ENCODE data around the gene DHODH. TPM values are rescaled to one million over a fixed set of nuclear protein-coding genes. Genes with fewer than 3 reads are reported as not detected.
"Not testable (repeated sequence)": the region's sequence is repeated elsewhere in the genome, so short reads cannot be mapped to it uniquely, and the experiment has no call there.

The DHODH gene
- total RNA-seq, 1 experiment from 2014 or later: 23.0 TPM

- H3K9me3 ChIP-seq: peaks cover 6% of the 10 kb centered on the region; the same call in 1 of the 2 replicates
- no peak overlapping the region for H3K4me3 ChIP-seq (ENCODE audit: low read depth, low read length)
- H3K9me3 Mint-ChIP-seq (ENCODE audit: unreplicated experiment): peaks cover 18% of the 10 kb centered on the region
- no peak overlapping the region for H3K27ac Mint-ChIP-seq (ENCODE audit: unreplicated experiment)
- no peaks in the 10 kb centered on the region for H3K4me1 ChIP-seq
- POLR2A ChIA-PET: no interaction called here
- H3K27me3 ChIP-seq (replicated peaks; ENCODE audit: control insufficient read depth, insufficient read depth, low read length): no peaks in the 10 kb centered on the region
- CTCF ChIA-PET: no interaction called here
- peaks cover 5% of the 10 kb centered on the region for H3K4me1 Mint-ChIP-seq (ENCODE audit: low read depth, unreplicated experiment)
- H3K27me3 Mint-ChIP-seq (ENCODE audit: insufficient read depth, unreplicated experiment): peaks cover 14% of the 10 kb centered on the region
- H3K36me3 Mint-ChIP-seq (ENCODE audit: insufficient read depth, unreplicated experiment): no peaks in the 10 kb centered on the region
- TF ChIP-seq CTCF (IDR thresholded peaks at IDR 0.05; ENCODE audit: insufficient read depth in 1 of 2, low read depth in 1 of 2, low read length in 1 of 2, severe bottlenecking in 1 of 2, unreplicated experiment in 1 of 2): no peak
- no peak for DNase-seq
- no peaks in the 10 kb centered on the region for H3K36me3 ChIP-seq (ENCODE audit: control insufficient read depth, insufficient read depth, low read length)
- H3K4me3 Mint-ChIP-seq (ENCODE audit: unreplicated experiment): no peak overlapping the region
- no TSS peak for BruUV-seq (replicated peaks)
- intact Hi-C loops (cut with micrococcal nuclease; ENCODE audit: unreplicated experiment): no loop called here
These were observed 40.6 kb downstream of the DHODH start for GRCh38 chr16:72049110-72049509.

- Histone ChIP-seq H3K9me3 (peaks cover 6% of the 10 kb centered on the region; the same call in 1 of the 2 replicates), H3K27me3 (replicated peaks; ENCODE audit: control insufficient read depth, insufficient read depth, low read length) (no peaks in the 10 kb centered on the region), H3K36me3 (ENCODE audit: control insufficient read depth, insufficient read depth, low read length) (no peaks in the 10 kb centered on the region), H3K4me1 (no peaks in the 10 kb centered on the region), H3K4me3 (ENCODE audit: low read depth, low read length) (no peak overlapping the region)
- Mint-ChIP-seq H3K9me3 (ENCODE audit: unreplicated experiment) (peaks cover 18% of the 10 kb centered on the region), H3K4me1 (ENCODE audit: low read depth, unreplicated experiment) (peaks cover 11% of the 10 kb centered on the region), H3K36me3 (ENCODE audit: insufficient read depth, unreplicated experiment) (no peaks in the 10 kb centered on the region), H3K27ac (ENCODE audit: unreplicated experiment) (no peak overlapping the region), H3K4me3 (ENCODE audit: unreplicated experiment) (no peak overlapping the region), H3K27me3 (ENCODE audit: insufficient read depth, unreplicated experiment) (peaks cover 9% of the 10 kb centered on the region)
- no peak for TF ChIP-seq CTCF (IDR thresholded peaks at IDR 0.05; ENCODE audit: insufficient read depth in 1 of 2, low read depth in 1 of 2, low read length in 1 of 2, severe bottlenecking in 1 of 2, unreplicated experiment in 1 of 2)
- POLR2A ChIA-PET: no interaction called here
- intact Hi-C loops (cut with micrococcal nuclease; ENCODE audit: unreplicated experiment): no loop called here
- DNase-seq: no peak
- BruUV-seq (replicated peaks): no TSS peak
- CTCF ChIA-PET: interaction anchor here (0.9 kb wide), 1 partner anchor 43 kb away, joined by 3 read pairs; the partner anchor contains the start of genes DHX38 and TXNL4B
These were observed 42.4 kb downstream of the DHODH start for GRCh38 chr16:72050769-72051464.

GRCh38 chr16:72051818-72052217 lies 43.3 kb downstream of the DHODH start:
- CTCF ChIA-PET: no interaction called here

GRCh38 chr16:72054254-72054847 lies 45.8 kb downstream of the DHODH start, which contains the start of gene HP:
TSS of gene HP (plus strand) at chr16:72054505. CDS start at chr16:72054653, 148 bp downstream.
- H3K36me3 Mint-ChIP-seq (ENCODE audit: insufficient read depth, unreplicated experiment): not testable (repeated sequence)

More at GRCh38 chr16:72051818-72052217, 43.3 kb downstream of the DHODH start:
- H3K9me3 ChIP-seq: peaks cover 6% of the 10 kb centered on the region; the same call in 1 of the 2 replicates
- Mint-ChIP-seq H3K9me3 (ENCODE audit: unreplicated experiment) (peaks cover 18% of the 10 kb centered on the region), H3K27ac (ENCODE audit: unreplicated experiment) (no peak overlapping the region), H3K36me3 (ENCODE audit: insufficient read depth, unreplicated experiment) (no peaks in the 10 kb centered on the region), H3K4me1 (ENCODE audit: low read depth, unreplicated experiment) (peaks cover 11% of the 10 kb centered on the region), H3K27me3 (ENCODE audit: insufficient read depth, unreplicated experiment) (peaks cover 9% of the 10 kb centered on the region), H3K4me3 (ENCODE audit: unreplicated experiment) (no peak overlapping the region)
- no peak for TF ChIP-seq CTCF (IDR thresholded peaks at IDR 0.05; ENCODE audit: insufficient read depth in 1 of 2, low read depth in 1 of 2, low read length in 1 of 2, severe bottlenecking in 1 of 2, unreplicated experiment in 1 of 2)
- H3K36me3 ChIP-seq (ENCODE audit: control insufficient read depth, insufficient read depth, low read length): no peaks in the 10 kb centered on the region
- no peak for DNase-seq
- BruUV-seq (replicated peaks): no TSS peak
- intact Hi-C loops (cut with micrococcal nuclease; ENCODE audit: unreplicated experiment): no loop called here
- H3K4me1 ChIP-seq: no peaks in the 10 kb centered on the region
- POLR2A ChIA-PET: no interaction called here
- H3K4me3 ChIP-seq (ENCODE audit: low read depth, low read length): no peak overlapping the region
- H3K27me3 ChIP-seq (replicated peaks; ENCODE audit: control insufficient read depth, insufficient read depth, low read length): no peaks in the 10 kb centered on the region

More at GRCh38 chr16:72054254-72054847, 45.8 kb downstream of the DHODH start, which contains the start of gene HP:
- H3K36me3 ChIP-seq (ENCODE audit: control insufficient read depth, insufficient read depth, low read length); H3K4me3 Mint-ChIP-seq (ENCODE audit: unreplicated experiment); H3K27me3 ChIP-seq (replicated peaks; ENCODE audit: control insufficient read depth, insufficient read depth, low read length); H3K27ac Mint-ChIP-seq (ENCODE audit: unreplicated experiment); H3K9me3 Mint-ChIP-seq (ENCODE audit: unreplicated experiment); H3K4me3 ChIP-seq (ENCODE audit: low read depth, low read length); intact Hi-C loops (cut with micrococcal nuclease; ENCODE audit: unreplicated experiment); H3K9me3 ChIP-seq; BruUV-seq (replicated peaks); H3K4me1 ChIP-seq: not testable (repeated sequence)
- Mint-ChIP-seq H3K4me1 (ENCODE audit: low read depth, unreplicated experiment) (peaks cover 11% of the 10 kb centered on the region), H3K27me3 (ENCODE audit: insufficient read depth, unreplicated experiment) (peaks cover 12% of the 10 kb centered on the region)
- ChIA-PET POLR2A (interaction anchor here (1.0 kb wide), 1 partner anchor 39 kb away, joined by 3 read pairs; the partner anchor contains the start of genes DHX38 and TXNL4B), CTCF (interaction anchor here (1.0 kb wide), 1 partner anchor 8 kb away, joined by 4 read pairs; the partner anchor contains the start of gene HPR)
- peak in 1 of 2 experiments; percentile 19 for DNase-seq

All from Caco-2 (cell line).